Subcutaneous abdominal adipose tissue (tissue), 5 donors: ENCODE results near the gene CLMN.
"Not testable (repeated sequence)": the region's sequence is repeated elsewhere in the genome, so short reads cannot be mapped to it uniquely, and the experiment has no call there.

ENCODE experiments used
- H3K27ac ChIP-seq: one replicate; pipeline ENCODE4 v1.7.0; 2013; ENCODE audit warnings: low read depth, mild to moderate bottlenecking, inconsistent platforms, low read length, moderate library complexity
- H3K27me3 ChIP-seq, 5 donors: one replicate each; pipeline ENCODE4 v1.7.0; 2013; ENCODE audit warnings: low read length in 5 of 5, inconsistent platforms in 1 of 5; ENCODE audit not compliant: control insufficient read depth in 5 of 5, insufficient read depth in 4 of 5
- H3K36me3 ChIP-seq, 5 donors: one replicate each; pipeline ENCODE4 v1.7.0; 2013; ENCODE audit warnings: low read length in 5 of 5; ENCODE audit not compliant: control insufficient read depth in 5 of 5, insufficient read depth in 5 of 5
- H3K4me1 ChIP-seq, 5 donors: one replicate each; pipeline ENCODE4 v1.7.0; 2013; ENCODE audit warnings: low read length in 5 of 5, mild to moderate bottlenecking in 3 of 5, moderate library complexity in 1 of 5; ENCODE audit not compliant: control insufficient read depth in 5 of 5, insufficient read depth in 5 of 5
- H3K4me3 ChIP-seq, 5 donors: one replicate each; pipeline ENCODE4 v1.7.0; 2013; ENCODE audit warnings: low read length in 5 of 5, low read depth in 1 of 5
- H3K9ac ChIP-seq, 5 donors: one replicate each; pipeline ENCODE4 v1.7.0; 2013; ENCODE audit warnings: low read length in 5 of 5, mild to moderate bottlenecking in 4 of 5, moderate library complexity in 3 of 5
- H3K9me3 ChIP-seq, 5 donors: one replicate each; pipeline ENCODE4 v1.7.0; 2013; ENCODE audit warnings: low read length in 5 of 5; ENCODE audit not compliant: control insufficient read depth in 5 of 5
- donor health status: healthy.
- donor health status: healthy.
- donor health status: healthy.
- donor health status: healthy.
- donor health status: healthy.

CLMN gene

GRCh38 chr14:95138876-95139275 is 180.8 kb downstream of the CLMN start:
- no peak overlapping the region for H3K4me3 ChIP-seq
- no peaks in the 10 kb centered on the region for H3K27me3 ChIP-seq
- no peak overlapping the region for H3K27ac ChIP-seq
- no peak overlapping the region for H3K9ac ChIP-seq
- no peaks in the 10 kb centered on the region for H3K36me3 ChIP-seq
- H3K4me1 ChIP-seq, result peaks cover 0 to 42% (median 37%) of the 10 kb centered on the region in 5 donors
- H3K9me3 ChIP-seq, result no peaks in the 10 kb centered on the region

- Histone ChIP-seq H3K4me1 (peaks cover 0 to 40% (median 34%) of the 10 kb centered on the region in 5 donors), H3K27ac (peak overlapping the region; percentile 49)
- not testable (repeated sequence) for H3K9ac ChIP-seq, H3K9me3 ChIP-seq, H3K27me3 ChIP-seq, H3K4me3 ChIP-seq, H3K36me3 ChIP-seq
Observed at GRCh38 chr14:95138455-95138854, 181.3 kb downstream of the CLMN start.

- Histone ChIP-seq H3K4me3 (no peak overlapping the region), H3K9ac (peak overlapping the region in 2 of 5 donors; percentile 41 to 53), H3K27me3 (no peaks in the 10 kb centered on the region), H3K9me3 (no peaks in the 10 kb centered on the region), H3K27ac (peak overlapping the region; percentile 49), H3K4me1 (peaks cover 0 to 34% (median 30%) of the 10 kb centered on the region in 5 donors), H3K36me3 (peaks cover 0 to 6% (median 4%) of the 10 kb centered on the region in 5 donors)
Observed at GRCh38 chr14:95137804-95138167, 181.9 kb downstream of the CLMN start.

GRCh38 chr14:95137164-95137803 is 182.4 kb downstream of the CLMN start:
- H3K4me3 ChIP-seq, result no peak overlapping the region
- no peaks in the 10 kb centered on the region for H3K27me3 ChIP-seq
- peaks cover 0 to 32% (median 25%) of the 10 kb centered on the region in 5 donors for H3K4me1 ChIP-seq
- H3K36me3 ChIP-seq, result peaks cover 0 to 11% (median 9%) of the 10 kb centered on the region in 5 donors
- H3K27ac ChIP-seq, result peak overlapping the region; percentile 49
- H3K9me3 ChIP-seq, result no peaks in the 10 kb centered on the region
- H3K9ac ChIP-seq, result peak overlapping the region in 2 of 5 donors; percentile 41 to 53

- H3K4me3 ChIP-seq, result no peak overlapping the region
- H3K27ac ChIP-seq, result peak overlapping the region; percentile 49
- no peaks in the 10 kb centered on the region for H3K27me3 ChIP-seq
- no peaks in the 10 kb centered on the region for H3K9me3 ChIP-seq
- H3K9ac ChIP-seq, result no peak overlapping the region
- peaks cover 0 to 16% (median 12%) of the 10 kb centered on the region in 5 donors for H3K36me3 ChIP-seq
- H3K4me1 ChIP-seq, result peaks cover 0 to 32% (median 24%) of the 10 kb centered on the region in 5 donors
Observed at GRCh38 chr14:95136631-95137030, 183.1 kb downstream of the CLMN start.

- Histone ChIP-seq H3K36me3 (peaks cover 7 to 27% (median 23%) of the 10 kb centered on the region in 5 donors), H3K4me1 (peaks cover 0 to 19% (median 11%) of the 10 kb centered on the region in 5 donors), H3K9ac (peak overlapping the region in 1 of 5 donors; percentile 26), H3K27me3 (no peaks in the 10 kb centered on the region), H3K9me3 (no peaks in the 10 kb centered on the region), H3K4me3 (no peak overlapping the region), H3K27ac (peak overlapping the region; percentile 19)
Observed at GRCh38 chr14:95134304-95134933, 185.3 kb downstream of the CLMN start.

- Histone ChIP-seq H3K4me3 (no peak overlapping the region), H3K27ac (no peak overlapping the region), H3K9ac (peak overlapping the region in 1 of 5 donors; percentile 16), H3K4me1 (peaks cover 0 to 18% (median 11%) of the 10 kb centered on the region in 5 donors), H3K27me3 (no peaks in the 10 kb centered on the region), H3K9me3 (no peaks in the 10 kb centered on the region), H3K36me3 (peaks cover 15 to 37% (median 33%) of the 10 kb centered on the region in 5 donors)
Observed at GRCh38 chr14:95133282-95133681, 186.4 kb downstream of the CLMN start.

- no peak overlapping the region for H3K27ac ChIP-seq
Observed at GRCh38 chr14:95132760-95133159, 186.9 kb downstream of the CLMN start.

More at GRCh38 chr14:95132760-95133159, 186.9 kb downstream of the CLMN start:
- H3K9me3 ChIP-seq, result no peaks in the 10 kb centered on the region
- peaks cover 0 to 16% (median 10%) of the 10 kb centered on the region in 5 donors for H3K4me1 ChIP-seq
- H3K27me3 ChIP-seq, result no peaks in the 10 kb centered on the region
- no peak overlapping the region for H3K9ac ChIP-seq
- no peak overlapping the region for H3K4me3 ChIP-seq
- peaks cover 18 to 37% (median 33%) of the 10 kb centered on the region in 5 donors for H3K36me3 ChIP-seq
